Hematopoietic multipotent progenitor cell treated with erythropoietin and hydrocortisone succinate and interleukin-3 and kit ligand, for 4 days (in vitro differentiated cells): Measurements from ENCODE around the gene DUS3L.

Experiments
- DNase-seq: peaks from one replicate; pipeline ENCODE4 v3.0.0-alpha.2; 2015

DUS3L gene

DNA sequence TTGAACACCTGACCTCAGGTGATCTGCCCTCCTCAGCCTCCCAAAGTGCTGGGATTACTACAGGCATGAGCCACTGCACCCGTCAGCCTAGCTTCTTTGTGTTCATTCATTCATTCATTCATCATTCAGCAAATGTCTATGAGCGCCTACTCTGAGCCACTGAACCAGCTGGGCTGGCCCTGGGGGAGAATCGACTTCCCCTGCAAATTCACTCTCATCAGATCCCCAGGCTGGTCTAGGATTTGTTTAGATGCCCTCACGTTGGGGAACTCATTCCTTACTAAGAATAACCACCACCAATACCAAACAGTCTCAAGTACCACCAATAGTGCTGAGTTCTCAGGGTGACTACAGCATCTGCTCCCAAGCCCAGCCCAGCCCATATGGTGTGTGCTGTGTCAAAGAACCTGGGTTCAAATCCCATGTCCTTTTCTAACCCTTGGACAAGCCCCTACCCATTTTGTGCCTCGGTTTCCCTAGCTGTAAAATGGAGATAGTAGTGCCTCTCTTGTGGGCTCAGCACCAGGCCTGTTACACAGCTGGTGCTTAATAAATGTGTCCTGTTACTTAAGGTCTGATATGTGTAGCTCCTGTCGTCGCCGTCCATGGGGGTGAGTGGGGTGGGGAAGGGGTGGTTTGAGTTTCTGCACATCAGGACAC is 30.7 kb upstream of the DUS3L start:
- DNase-seq = no peak

DNA sequence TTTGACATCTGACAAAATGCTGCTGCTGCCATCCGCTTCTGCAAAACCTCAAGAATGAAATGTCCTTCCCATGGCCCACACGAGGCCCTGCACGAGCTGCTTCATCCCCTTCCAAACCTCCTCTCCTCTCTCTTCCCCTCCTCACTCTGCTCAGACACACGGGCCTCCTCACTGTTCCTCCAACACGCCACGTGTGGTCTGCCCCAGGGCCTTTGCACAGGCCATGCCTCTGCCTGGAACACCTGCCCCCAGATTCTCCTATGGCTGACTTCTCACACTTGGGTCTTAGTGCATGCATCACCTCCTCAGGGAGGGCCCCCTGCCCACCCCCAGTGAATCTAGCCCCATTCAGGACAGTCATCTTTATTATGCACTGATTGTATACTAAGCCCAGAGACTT is 29.8 kb upstream of the DUS3L start:
- no peak for DNase-seq

DNA sequence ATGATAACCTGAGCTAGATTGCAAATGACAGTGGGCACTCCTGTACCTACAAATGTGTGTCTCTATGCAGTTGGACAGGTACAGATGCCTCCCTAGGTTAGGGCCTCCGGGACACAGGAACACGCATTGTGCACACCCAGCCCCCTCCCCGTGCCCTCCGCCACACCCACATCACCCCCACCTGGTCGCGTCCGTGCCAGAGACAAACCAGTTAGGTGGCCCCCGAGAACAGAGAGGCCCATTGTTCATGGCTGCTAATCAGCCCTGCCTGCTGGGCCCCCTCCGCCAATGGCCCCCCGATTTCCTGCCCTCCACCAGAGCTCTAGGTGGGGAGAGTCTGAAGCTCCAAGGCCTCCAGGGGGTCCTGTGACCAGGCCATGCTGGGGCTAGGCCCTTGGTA is 27.6 kb upstream of the DUS3L start:
- no peak for DNase-seq

DNA sequence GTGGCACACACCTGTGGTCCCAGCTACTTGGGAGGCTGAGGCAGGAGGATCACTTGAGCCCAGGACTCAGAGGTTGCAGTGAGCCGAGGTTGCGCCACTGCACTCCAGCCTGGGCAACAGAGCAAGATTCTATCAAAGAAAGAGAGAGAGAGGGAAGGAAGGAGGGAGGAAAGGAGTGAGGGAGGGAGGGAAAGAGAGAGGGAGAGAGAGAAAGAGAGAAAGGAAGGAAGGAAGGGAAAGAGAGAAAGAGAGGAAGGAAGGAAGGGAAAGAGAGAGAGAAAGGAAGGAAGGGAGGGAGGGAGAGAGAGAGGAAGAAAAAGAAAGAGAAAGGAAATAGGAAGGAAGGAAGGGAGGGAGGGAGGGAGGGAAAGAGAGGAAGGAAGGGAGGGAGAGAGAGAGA is 26.3 kb upstream of the DUS3L start:
- DNase-seq = no peak

DNA sequence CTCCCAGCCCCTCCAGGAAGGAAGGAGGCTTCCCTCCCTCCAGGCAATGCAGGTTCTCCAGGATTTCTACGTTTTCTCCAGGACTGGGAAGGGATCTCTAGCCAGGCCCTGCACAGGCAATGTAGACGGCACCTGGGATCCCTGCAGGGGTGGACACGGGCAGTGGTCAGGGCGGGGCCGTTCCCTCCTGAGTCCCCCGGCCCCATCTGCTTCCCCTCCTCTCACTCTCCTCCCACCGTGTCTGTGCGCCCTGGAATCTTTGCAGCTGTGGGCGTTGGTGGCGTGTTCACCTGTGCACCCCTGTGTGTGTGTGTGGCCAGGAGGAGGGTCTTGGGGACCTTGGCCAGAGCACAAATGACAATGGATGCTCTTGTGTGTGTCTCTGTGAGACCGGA is 23.9 kb upstream of the DUS3L start:
- DNase-seq = no peak

DNA sequence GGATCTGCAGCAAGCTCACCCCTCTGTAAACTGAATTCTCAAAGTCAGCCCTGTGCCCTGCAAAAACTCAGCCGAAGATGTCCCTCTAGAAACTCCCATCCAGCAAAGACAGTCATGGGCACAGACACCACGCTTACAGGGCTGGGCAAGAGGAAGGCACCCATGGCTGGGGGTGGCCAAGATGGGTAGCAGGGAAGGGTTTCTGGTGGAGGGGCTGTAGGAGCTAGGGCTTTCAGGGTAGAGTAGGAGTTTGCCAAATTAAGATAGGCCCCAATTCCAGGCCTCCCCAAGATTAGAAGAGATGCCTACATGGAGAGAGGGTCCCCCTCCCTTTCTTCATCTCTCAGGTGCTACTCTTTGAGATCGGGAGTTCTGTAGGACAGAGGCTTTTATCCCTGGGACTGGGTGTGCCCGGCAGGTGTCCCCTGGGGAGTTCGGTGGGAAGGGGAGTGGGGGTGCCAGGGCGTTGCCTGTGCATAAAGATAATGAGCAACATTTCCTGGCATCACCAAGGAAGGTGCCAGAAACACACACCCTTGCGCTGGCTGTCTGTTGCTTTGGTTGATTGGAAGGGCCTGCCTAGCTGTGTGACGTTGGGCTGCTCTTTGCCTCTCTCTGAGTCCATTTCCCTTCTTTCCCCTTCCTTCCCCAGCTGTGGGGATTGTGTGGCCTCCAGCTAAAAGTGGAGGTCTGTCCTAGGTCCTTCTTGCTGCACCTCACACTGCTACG is 23.3 kb upstream of the DUS3L start:
- DNase-seq = no peak

DNA sequence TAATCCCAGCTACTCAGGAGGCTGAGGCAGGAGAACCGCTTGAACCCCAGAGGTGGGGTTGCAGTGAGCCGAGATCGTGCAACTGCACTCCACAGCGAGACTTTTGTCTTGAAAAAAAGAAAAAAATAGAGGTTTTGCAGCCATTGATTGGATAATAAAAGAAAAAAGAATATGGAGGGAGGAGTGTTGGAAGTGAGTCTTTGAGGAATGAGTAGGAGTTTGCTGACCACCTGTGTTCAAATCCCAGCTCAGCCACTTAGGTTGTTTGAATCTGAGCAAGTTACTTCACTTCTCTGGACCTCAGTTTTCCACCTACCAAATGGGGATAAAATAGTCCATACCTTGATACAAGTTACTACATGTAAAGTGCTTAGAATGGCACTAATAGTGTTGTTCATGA is 20.2 kb upstream of the DUS3L start:
- no peak for DNase-seq

DNA sequence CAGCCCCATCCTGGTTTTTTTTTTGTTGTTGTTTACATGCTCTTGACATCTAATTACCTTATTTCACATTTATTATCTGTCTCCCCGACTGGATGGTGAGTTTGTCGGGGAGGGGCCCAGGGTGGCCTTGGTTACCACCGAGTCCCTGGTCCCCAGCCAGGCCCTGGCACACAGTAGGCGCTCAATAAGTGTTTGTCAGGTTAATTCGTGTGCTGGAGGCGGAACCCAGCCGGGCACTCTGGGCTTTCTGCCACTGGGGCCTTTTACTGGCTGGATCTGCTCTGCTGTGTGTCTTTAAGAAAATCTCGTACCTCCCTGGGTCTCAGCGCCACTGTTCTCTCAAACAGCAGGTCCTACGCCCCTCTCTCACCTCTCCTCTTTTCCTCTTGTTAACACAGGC is 18.5 kb upstream of the DUS3L start:
- no peak for DNase-seq

DNA sequence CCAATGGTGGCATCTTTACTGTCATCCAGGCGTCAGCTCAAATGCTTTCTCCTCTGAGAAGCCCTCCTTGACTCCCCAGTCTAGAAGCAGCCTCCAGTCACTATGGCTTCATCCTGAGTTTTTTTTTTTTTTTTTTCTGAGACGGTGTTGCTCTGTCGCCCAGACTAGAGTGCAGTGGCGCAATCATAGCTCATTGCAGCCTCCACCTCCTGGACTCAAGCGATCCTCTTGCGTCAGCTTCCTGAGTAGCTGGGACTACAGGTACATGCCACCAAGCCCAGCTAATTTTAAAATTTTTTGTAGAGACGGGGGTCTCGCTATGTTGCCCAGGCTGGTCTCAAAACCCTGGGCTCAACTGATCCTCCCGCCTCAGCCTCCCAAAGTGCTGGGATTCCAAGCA is 18.1 kb upstream of the DUS3L start:
- peak; percentile 48 for DNase-seq

DNA sequence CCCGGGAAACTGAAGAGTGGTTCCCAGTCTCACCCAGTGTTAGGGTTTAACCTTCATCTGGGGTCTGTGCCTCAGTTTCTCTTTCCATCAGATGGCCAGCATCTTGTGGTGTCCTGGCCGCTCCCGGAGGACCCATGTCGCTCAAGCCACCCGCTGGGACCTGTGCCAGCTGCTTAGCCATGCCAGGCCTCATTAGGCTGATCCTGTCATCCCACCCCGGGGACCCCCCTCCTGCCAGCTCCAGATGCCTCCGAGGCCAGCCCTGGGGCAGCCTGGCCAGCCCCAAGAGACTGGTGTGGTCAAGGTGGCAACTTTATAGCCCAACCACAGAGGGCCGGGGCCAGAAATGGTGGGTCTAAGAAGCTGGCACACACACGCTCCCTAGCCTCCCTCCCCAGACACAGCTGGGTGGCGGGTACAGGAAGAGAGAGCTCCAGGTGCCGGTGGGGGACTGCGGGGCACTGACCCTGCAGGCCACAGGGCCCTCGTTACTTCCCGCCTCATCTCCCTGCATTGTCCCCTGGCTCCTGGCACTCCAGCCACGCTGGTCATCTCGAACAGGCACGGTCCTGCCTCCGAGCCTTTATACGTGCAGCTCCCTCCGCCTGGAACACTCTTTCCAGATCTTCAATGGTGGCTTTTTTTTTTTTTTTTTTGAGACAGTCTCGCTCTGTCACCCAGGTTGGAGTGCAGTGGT is 17.3 kb upstream of the DUS3L start:
- no peak for DNase-seq

DNA sequence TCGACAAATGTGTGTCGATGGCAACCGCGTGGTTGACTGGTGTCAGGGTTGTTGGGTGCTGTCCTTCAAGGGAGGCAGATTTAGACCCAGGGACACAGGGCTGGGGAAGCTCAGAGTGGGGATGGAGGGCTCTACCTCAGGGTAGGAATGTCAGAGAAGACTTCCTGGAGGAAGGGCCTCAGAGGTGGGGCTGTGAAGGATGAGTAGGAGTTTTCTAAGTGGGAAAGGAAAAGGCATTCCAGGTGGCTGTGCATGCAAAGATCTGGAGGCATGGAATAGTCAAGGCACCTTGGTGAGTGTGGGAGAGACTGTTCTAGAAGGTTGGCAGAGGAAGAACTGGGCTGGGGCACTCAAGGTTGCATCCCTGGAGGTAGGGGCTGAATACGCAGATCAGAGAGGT is 15.9 kb upstream of the DUS3L start:
- no peak for DNase-seq

DNA sequence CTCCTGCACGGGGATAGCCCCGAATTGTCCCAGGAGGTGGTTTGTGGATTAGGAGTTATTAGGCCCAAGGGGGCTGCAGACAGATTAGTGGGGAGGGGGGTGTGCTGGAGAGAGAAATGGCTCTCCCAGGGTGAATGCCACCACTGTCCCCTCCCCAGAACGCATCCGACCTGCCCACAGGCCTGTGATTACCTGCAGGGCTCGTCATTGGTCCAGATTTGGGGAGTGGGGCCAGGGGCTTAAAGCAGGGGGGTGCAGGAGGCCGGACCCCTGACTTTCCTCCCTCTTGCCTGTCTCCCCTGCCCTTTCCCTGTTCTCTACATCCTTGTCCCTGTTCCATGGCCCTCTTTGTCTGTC is 15.1 kb upstream of the DUS3L start:
- DNase-seq = no peak

DNA sequence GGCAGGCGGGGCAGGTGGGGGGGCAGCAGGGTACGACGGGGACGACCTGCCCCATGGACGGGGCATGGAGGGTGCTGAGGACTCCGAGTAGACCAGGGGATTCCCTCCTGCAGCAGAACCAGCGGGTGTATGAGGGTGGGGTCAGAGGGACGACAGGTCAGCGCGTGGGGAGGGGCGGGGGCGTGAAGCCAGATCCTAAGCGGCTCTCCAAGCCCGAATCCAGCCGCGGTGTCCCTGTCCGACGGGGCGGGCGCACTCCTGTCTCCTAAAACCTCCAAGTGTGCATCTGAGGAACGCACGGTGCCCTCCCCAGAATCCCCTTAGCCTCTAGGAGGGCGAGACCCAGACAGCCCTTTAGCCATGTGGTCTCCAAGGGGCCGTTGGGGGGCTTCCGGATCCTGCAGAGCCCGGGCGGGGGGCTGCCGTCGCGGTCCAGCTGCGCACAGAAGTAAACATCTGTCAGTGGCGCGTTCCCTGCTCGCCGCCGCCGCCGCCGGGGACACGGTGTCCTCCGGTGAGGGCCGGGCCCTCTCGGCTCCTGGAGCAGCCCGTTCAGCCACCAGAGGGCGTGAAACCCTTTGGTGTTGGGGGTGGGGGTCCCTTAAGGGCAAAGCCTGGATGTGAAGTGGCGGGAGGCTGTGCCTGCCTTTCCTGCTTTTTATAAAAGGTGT is 14.6 kb upstream of the DUS3L start:
- DNase-seq = peak; percentile 84

DNA sequence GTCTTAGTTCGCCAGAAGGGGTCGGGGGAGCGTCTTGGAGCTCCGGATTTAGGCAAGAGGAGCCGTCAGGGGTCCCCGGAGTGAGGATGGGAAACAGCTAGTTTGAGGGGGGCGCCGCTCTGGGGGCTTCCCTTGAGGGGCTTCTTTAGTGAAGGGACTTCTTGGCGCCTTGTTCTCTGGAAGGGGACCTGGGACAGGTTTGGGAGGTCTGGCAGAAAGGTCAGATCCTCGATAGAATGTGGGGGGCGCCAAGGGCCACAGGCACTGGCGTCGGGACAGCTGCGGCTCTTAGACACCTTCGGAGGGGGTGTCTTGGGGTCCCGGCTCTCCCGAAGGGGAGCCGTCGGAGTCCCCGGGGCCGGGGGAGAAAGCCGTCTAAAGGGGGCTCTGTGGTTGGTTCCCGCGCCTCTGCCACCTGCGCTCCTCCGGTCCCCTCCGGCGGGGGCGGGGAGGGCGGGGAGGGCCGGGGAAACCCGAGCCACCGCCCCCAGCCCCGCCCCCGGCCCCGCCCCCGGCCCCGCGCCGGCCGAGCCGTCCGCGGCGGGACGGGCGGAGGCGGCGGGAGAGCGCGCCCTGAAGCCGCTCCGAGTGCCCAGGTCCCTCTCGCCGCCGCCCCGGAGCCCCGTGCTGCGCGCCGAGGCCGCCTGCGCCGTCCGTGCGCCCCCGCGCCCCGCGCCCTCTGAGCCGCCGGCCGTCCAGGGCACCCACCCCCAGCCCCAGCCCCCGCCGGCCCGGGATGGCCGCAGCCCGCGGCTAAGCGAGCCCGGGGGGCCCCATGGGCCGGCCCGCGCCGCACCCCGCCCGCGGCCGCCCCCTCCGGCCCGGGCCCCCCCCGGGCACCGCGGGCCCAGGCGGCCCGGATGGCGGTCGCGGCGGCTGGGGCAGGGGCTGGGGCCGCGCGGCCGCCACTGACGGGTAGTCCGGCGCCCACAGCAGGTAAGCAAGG is 13.8 kb upstream of the DUS3L start, which contains the start of gene NRTN:
TSS of gene NRTN (plus strand) at position 552 of the 946 bp plus-strand sequence. CDS start 19,099 bp downstream, outside the sequence.
- peak; percentile 37 for DNase-seq

DNA sequence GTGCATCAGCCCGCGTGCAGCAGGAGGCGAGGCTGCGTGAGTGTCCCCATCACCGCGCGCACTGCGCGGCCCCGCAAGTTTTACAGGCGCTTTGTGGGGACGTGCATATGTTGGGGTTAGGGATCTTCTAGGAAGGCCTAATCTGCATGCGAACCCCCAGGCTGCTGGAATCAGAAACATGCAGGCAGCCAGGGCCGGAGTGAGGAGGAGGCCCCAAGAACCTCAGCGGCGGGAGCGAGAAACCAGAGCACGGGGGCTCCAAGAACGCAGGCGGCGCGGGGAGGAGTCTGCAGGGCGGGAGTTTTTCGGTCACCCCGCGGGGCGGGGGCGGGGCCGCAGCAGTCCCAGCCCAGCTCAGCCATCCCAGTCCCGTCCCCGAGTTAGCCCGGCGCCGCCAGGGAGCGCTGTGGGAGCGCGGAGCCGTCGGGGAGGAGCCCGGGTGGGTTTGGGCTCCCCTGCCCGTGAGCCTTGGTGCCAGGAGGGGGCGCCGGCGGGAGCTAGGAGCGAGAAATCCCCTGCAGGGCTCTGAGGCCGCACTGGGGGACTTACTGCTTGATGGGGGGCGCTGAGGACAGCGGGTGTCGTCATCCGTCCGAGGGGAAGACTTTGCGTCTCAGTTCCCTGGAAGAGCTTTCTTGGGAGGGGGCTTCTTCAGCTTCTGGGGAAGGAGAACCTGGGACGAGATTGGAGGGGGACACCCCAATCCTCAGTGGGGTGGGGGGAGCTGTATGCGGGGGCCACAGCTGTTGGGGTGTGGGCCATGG is 13.0 kb upstream of the DUS3L start:
- peak; percentile 96 for DNase-seq

DNA sequence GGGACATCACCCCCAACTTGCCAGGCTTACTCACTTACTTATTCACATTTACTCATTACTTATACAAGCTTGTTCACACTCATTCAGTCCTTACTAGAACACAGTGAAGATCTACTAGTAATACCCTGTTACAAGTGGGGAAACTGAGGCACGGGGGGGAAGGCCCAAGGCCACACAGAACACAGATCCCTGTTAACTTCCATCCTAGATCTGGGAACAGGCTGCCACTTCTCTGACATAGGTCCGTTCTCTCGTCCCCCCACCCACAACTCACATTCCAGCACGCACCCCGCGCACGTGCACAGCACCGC is 12.4 kb upstream of the DUS3L start:
- no peak for DNase-seq

DNA sequence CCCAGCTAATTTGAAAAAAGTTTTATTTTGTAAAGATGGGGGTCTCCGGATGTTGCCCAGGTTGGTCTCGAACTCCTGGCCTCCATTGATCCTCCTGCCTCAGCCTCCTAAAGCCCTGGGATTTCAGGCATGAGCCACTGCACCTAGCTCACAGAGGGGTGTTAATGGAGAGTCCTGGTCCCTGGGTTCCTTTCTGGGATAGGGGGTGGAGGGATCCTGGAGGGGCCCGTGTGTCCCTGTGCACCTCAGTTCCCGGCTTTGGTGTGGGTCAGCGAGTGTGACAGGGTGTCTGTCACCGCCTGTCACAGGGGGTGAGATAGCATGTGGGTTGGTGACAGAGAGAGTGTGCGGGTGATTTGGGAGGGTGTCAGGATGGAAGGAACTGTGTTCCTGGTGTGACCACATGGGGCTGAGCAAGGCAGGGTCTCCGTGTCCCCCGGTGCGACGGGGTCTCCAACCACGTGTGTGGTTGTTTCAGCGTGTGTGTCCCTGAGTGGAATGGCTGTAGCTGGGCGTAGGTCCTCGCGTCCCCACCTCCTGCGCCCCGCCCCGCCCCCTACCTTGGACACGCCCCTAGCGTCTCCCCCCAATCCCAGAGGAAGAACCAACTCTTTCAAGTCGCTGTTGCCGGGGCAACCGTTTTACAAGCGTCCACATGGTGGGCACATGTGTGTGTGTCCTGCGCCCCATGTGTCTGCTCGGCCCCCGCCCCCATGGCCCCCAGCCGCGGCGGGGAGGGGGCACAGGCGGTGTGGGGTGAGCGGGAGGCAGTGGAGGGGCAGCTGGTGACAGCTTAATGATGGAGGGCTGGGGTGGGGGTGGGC is 11.0 kb upstream of the DUS3L start:
- DNase-seq = peak; percentile 84

DNA sequence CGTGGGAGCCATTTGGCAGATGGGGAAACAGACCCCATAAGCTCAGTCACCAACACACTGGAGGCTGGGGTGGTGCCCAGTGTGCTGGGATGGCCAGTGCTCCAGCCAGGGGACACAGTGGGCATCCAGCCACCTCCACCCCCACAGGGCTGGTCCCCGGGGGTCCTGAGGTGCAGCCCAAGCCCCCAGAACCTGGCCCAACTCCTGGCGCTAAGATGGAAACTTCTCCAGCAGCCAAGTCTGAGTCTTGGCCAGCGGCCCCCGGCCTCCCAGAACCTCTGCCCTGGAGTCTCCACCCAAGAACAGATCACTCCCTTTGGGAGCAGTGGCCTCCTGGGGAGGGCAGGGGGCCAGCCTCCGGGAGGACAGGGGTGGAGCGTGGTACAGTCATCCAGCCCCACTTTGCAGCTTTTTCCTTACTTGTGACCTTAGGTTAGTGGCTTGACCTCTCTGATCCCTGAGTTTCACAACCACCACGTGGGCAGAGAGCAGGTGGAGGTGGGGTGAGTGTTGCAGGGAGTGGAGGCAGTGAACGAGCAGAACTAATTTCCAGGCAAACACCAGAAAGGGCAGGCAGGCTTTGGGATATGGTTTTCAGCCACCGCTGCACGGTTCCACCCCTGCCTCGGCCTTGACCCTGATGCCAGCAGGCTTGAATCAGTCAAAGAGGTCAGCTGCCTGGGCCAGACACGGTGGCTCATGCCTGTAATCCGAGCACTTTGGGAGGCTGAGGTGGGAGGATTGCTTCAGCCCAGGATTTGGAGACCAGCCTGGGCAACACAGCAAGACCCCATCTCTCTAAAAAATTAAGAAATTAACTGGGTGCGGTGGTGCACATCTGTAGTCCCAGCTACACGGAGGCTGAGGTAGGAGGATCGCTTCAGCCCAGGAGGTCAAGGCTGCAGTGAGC is 9.7 kb upstream of the DUS3L start:
- DNase-seq = no peak
